ENCODE data around the gene ANKRD16. TPM values are rescaled to one million over a fixed set of nuclear protein-coding genes. Genes with fewer than 3 reads are reported as not detected.
"Not testable (repeated sequence)": the region's sequence is repeated elsewhere in the genome, so short reads cannot be mapped to it uniquely, and the experiment has no call there.

ANKRD16 gene
- total RNA-seq, 1 donor from 2014 or later, result 8.2 TPM

DNA sequence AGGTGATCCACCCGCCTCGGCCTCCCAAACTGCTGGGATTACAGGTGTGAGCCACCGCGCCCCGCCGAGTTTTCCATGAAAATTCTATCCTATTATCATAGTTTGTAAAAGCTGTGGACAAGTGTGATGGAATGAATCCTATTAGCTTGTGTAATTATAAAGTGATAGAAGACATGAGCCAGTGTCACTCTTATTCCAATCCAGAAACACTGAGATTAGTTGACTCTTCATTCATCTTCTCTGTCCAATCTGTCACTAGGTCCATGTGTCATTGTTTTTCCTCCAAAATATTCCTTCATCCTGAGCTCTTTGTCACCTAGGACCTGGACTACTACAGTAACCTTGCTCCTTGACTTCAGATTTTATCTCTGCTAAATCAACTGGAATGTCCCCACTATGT lies 13.9 kb upstream of the ANKRD16 start:
- no peak for DNase-seq (ENCODE audit: low read depth)

- DNase-seq (ENCODE audit: low read depth), result no peak
Observed at GRCh38 chr10:5902511-5903274, 13.0 kb upstream of the ANKRD16 start.

GRCh38 chr10:5900247-5900646 lies 10.6 kb upstream of the ANKRD16 start:
- no peak for DNase-seq (ENCODE audit: low read depth)

GRCh38 chr10:5898163-5898562 lies 8.5 kb upstream of the ANKRD16 start:
- no peak for DNase-seq (ENCODE audit: low read depth)

- DNase-seq (ENCODE audit: low read depth), result no peak
Observed at GRCh38 chr10:5897504-5897903, 7.8 kb upstream of the ANKRD16 start.

DNA sequence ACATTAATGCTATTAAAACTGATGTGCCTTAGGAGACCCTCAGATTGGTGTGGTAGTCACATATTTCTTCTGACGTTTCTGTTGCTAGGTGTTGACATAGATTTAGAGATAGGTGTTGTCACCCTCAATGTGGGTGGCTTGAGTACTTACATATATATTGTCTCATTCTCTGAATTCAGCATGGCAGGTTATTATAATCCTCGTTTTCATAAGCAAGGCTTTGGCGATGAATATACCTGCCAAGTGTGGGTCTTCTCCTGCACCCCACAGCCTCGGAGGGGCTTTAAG lies 7.3 kb upstream of the ANKRD16 start:
- no peak for DNase-seq (ENCODE audit: low read depth)

GRCh38 chr10:5896208-5897052 lies 6.7 kb upstream of the ANKRD16 start:
- DNase-seq (ENCODE audit: low read depth), result no peak

- DNase-seq (ENCODE audit: low read depth), result no peak
Observed at GRCh38 chr10:5895804-5896203, 6.1 kb upstream of the ANKRD16 start.

GRCh38 chr10:5895365-5895764 lies 5.7 kb upstream of the ANKRD16 start:
- DNase-seq (ENCODE audit: low read depth), result no peak

DNA sequence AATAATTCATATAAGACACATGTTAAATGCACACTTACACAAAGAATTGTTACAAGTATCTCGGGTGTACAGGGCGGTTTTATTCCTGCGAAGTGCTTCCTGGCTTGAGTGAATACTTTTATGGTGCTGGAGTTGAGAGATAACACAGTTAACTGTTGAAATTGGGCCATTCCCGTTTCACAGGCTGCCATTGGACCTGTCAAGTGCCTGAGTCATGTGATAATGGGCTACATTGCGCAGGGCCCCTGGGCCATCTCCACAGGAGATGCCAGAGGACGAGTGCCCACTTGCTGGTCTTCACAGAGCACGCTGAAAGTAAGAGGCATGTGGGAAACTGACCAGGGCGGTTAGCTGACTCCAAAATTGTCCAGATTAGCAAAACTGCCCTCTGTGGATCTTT lies 5.2 kb upstream of the ANKRD16 start:
- DNase-seq (ENCODE audit: low read depth), result no peak

- DNase-seq (ENCODE audit: low read depth), result no peak
Observed at GRCh38 chr10:5894403-5894802, 4.7 kb upstream of the ANKRD16 start.

GRCh38 chr10:5893321-5893720 lies 3.6 kb upstream of the ANKRD16 start:
- DNase-seq (ENCODE audit: low read depth), result no peak

DNA sequence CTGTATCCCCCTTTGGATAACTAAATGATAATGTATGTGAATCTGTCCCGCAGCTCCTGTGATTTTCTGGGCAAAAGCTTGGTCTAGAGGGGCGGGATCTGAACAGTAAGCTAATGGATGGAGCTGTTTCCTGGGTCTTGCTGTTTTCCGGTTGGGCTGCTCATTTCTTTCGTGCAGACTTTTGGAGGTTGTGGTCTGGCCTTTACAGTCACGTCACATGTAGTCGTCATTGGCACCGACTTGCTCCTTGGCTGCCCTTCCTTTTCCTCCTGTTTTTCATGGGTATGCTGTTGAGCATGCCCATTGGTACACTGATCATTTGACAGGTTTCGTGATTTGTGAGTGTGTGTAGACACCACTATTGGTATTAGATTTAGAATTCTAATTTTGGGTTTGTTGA lies 2.3 kb upstream of the ANKRD16 start:
- no peak for DNase-seq (ENCODE audit: low read depth)

- no peak for DNase-seq (ENCODE audit: low read depth)
Observed at GRCh38 chr10:5891009-5891408, 1.3 kb upstream of the ANKRD16 start.

GRCh38 chr10:5890452-5890915 lies 791 bp upstream of the ANKRD16 start:
- peak; percentile 19 for DNase-seq (ENCODE audit: low read depth)

- DNase-seq (ENCODE audit: low read depth), result no peak
Observed at GRCh38 chr10:5888843-5889623, 660 bp downstream of the ANKRD16 start.

DNA sequence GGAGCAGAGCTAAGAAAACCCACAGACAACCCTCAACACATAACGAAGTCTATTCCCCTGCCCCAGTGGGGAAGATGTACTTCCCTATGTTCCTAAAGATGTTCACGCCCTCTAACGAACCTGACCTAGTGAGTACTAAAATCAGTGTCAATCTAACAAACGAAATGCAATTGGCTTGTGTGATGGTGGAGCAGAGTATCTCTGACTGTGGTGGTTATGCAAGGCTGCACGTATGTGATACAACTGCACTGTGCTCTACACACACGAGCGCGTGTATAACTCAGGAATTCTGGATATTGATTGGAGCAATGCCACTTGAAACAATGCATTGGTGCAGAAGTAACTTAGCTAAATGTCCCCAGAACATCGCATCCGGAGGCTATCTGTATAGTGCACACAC lies 1.3 kb downstream of the ANKRD16 start:
- peak; percentile 26 for DNase-seq (ENCODE audit: low read depth)

GRCh38 chr10:5887641-5888040 lies 2.1 kb downstream of the ANKRD16 start:
- DNase-seq (ENCODE audit: low read depth), result no peak

DNA sequence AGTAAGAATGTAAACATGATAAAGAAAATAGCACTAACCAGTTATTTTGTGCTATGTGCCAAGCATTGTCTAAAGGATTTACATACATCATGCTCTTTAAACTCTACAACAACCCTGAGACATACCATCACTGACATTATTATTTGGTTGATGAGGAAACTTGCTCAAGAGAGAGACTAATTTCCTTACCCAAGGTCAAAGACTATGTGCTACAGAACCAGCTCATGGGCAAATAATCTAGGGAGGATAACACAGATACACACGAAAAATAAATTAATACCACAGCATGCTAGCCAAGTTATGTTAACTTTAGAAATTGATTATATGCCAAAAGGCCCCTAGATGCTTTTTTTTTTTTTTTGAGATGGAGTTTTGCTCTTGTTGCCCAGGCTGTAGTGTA lies 2.7 kb downstream of the ANKRD16 start:
- no peak for DNase-seq (ENCODE audit: low read depth)

GRCh38 chr10:5885619-5886018 lies 4.1 kb downstream of the ANKRD16 start:
- DNase-seq (ENCODE audit: low read depth), result no peak

- DNase-seq (ENCODE audit: low read depth), result no peak
Observed at GRCh38 chr10:5882961-5883360, 6.7 kb downstream of the ANKRD16 start.

- not testable (repeated sequence) for DNase-seq (ENCODE audit: low read depth)
Observed at GRCh38 chr10:5877041-5877440, 12.7 kb downstream of the ANKRD16 start.

Measured in renal cortical epithelial cell (primary cell).